ENCODE measurements around the gene ADIPOR2.
A peak's percentile ranks its signal among the peaks of the same experiment; 100 is the strongest.

The ADIPOR2 gene

GRCh38 chr12:1737652-1738286 lies 46.9 kb downstream of the ADIPOR2 start:
- DNase-seq (ENCODE audit: low spot score): no peak

- no peak for DNase-seq (ENCODE audit: low spot score)
Measured at GRCh38 chr12:1738446-1738845, 47.6 kb downstream of the ADIPOR2 start.

GRCh38 chr12:1739368-1739767 lies 48.5 kb downstream of the ADIPOR2 start:
- DNase-seq (ENCODE audit: low spot score): no peak

- peak; percentile 35 for DNase-seq (ENCODE audit: low spot score)
Measured at GRCh38 chr12:1740161-1740948, 49.5 kb downstream of the ADIPOR2 start.

- no peak for DNase-seq (ENCODE audit: low spot score)
Measured at GRCh38 chr12:1741154-1741949, 50.5 kb downstream of the ADIPOR2 start.

GRCh38 chr12:1744932-1745331 lies 54.1 kb downstream of the ADIPOR2 start:
- DNase-seq (ENCODE audit: low spot score): no peak

- no peak for DNase-seq (ENCODE audit: low spot score)
Measured at GRCh38 chr12:1747609-1748008, 56.7 kb downstream of the ADIPOR2 start.

GRCh38 chr12:1749019-1749418 lies 58.1 kb downstream of the ADIPOR2 start:
- no peak for DNase-seq (ENCODE audit: low spot score)

- no peak for DNase-seq (ENCODE audit: low spot score)
Measured at GRCh38 chr12:1750300-1750699, 59.4 kb downstream of the ADIPOR2 start.

- no peak for DNase-seq (ENCODE audit: low spot score)
Measured at GRCh38 chr12:1758376-1758775, 67.5 kb downstream of the ADIPOR2 start.

- DNase-seq (ENCODE audit: low spot score): no peak
Measured at GRCh38 chr12:1758887-1759286, 68.0 kb downstream of the ADIPOR2 start.

- no peak for DNase-seq (ENCODE audit: low spot score)
Measured at GRCh38 chr12:1760566-1761382, 69.9 kb downstream of the ADIPOR2 start.

- no peak for DNase-seq (ENCODE audit: low spot score)
Measured at GRCh38 chr12:1761857-1762256, 71.0 kb downstream of the ADIPOR2 start.

- DNase-seq (ENCODE audit: low spot score): no peak
Measured at GRCh38 chr12:1763153-1763552, 72.3 kb downstream of the ADIPOR2 start.

- no peak for DNase-seq (ENCODE audit: low spot score)
Measured at GRCh38 chr12:1766110-1766509, 75.2 kb downstream of the ADIPOR2 start.

GRCh38 chr12:1767407-1768090 lies 76.7 kb downstream of the ADIPOR2 start:
- DNase-seq (ENCODE audit: low spot score): no peak

GRCh38 chr12:1768615-1769014 lies 77.7 kb downstream of the ADIPOR2 start:
- DNase-seq (ENCODE audit: low spot score): no peak

- DNase-seq (ENCODE audit: low spot score): no peak
Measured at GRCh38 chr12:1769809-1770494, 79.1 kb downstream of the ADIPOR2 start.

- DNase-seq (ENCODE audit: low spot score): no peak
Measured at GRCh38 chr12:1773937-1774655, 83.2 kb downstream of the ADIPOR2 start.

Data from NAMALWA (cell line).